HG02588 (cell line): ENCODE data around the gene LARP6.
"Not testable (repeated sequence)": the region's sequence is repeated elsewhere in the genome, so short reads cannot be mapped to it uniquely, and the experiment has no call there.

Source experiments
- ATAC-seq: cut with Tn5 transposase; IDR thresholded peaks from one replicate; pipeline ENCODE4 v1.9.1; 2021; ENCODE audit warnings: mild to moderate bottlenecking, moderate library complexity; ENCODE audit not compliant: unreplicated experiment

Gene LARP6

GRCh38 chr15:70831094-70831911 lies 22.7 kb downstream of the LARP6 start:
- no peak for ATAC-seq

- ATAC-seq, result no peak
These were observed 23.3 kb downstream of the LARP6 start for GRCh38 chr15:70830615-70831014.

GRCh38 chr15:70829371-70830166 lies 24.4 kb downstream of the LARP6 start:
- no peak for ATAC-seq

- no peak for ATAC-seq
These were observed 26.2 kb downstream of the LARP6 start for GRCh38 chr15:70827721-70828120.

- ATAC-seq, result no peak
These were observed 27.3 kb downstream of the LARP6 start for GRCh38 chr15:70826634-70827033.

DNA sequence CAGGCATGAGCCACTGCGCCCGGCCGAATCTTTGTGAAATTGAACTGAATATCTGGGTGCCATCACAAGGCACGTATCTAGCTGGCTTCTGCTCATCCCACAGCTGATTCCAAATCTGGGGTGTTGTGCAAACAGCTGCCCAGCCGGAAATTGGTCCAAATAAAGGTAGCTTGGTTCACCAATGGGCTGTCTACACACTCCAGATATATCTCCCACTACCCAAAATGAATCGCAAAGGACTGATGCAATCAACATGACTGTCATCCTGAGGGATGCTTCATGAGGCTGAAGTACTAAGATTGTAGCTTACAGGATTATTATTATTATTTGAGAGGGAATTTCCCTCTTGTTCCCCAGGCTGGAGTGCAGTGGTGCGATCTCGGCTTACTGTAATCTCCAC lies 28.1 kb downstream of the LARP6 start:
- ATAC-seq, result no peak

- ATAC-seq, result no peak
These were observed 30.8 kb downstream of the LARP6 start for GRCh38 chr15:70823196-70823595.

DNA sequence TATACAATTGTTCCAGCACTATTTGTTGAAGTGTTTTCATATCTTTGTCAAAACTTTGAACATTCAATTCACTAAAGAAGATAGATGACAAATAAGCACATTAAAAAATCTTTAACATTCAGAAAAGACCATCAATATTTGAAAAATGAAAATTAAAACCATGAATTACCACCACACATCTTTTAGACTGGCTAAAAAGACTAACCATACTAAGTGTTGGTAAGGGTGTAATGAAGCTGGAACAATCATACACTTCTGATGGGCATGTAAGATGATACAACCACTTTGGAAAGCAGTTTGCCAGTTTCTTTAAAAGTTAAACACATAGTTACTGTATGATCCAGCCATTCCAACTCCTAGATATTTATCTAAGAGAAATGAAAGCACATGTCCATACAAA lies 33.7 kb downstream of the LARP6 start:
- ATAC-seq, result no peak

GRCh38 chr15:70818580-70818979 lies 35.4 kb downstream of the LARP6 start:
- ATAC-seq, result no peak

- no peak for ATAC-seq
These were observed 36.7 kb downstream of the LARP6 start for GRCh38 chr15:70817266-70817665.

- ATAC-seq, result no peak
These were observed 38.4 kb downstream of the LARP6 start for GRCh38 chr15:70815604-70816003.

- ATAC-seq, result not testable (repeated sequence)
These were observed 38.9 kb downstream of the LARP6 start for GRCh38 chr15:70815011-70815410.

DNA sequence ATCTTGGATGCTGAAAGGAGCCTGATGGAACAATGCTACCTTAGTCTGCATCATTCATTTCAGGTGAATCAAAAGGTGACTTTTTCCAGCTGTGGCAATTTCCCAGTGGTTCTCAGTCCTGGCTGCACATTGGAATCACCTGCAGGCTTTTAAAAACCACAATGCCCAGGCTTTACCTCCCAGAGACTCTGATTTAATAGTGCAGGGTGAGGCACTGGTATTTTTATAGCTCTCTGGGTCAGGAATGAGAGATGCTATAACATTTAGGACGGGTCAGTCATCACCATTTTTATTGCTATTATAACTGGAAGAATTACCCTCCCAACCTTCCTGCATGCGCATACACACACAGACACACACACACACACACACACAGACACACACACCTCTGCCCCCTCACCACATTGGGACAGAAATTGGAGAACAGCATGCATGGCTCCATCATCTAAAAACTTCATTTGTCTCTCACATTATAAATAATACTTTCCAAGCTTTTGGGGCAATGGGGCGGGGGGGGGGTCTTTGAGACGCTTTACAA lies 41.1 kb downstream of the LARP6 start:
- ATAC-seq, result no peak

DNA sequence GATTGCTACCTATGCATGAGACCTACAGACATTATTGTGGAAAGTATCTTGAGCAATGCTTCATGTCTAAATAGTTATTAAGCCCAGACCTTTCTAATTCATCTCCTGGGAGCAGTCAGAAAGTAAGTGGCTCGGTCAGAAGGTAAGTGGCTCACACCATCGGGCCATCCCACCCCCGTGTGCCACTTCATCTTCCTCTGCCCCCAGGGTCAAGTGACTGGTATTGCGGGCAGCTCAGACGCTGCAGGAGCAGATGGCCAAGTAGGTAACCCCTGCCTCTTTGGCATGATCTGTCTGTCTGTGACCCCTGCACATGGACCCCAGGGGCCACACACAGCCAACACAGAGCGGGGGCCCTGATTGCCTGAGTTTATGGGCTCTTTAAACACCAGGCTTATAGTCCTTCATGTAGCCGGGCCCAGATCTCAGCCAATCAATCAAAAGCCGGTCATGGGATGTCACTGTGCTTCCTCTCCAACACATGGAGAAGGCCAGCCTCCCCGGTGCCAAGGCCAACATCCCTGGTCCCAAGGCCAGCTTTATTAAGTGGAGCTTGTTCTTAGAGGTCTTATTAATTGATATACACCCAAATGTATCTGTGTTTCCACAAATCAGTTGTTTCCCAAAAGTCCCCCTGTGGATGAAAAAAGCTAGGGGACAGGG lies 42.9 kb downstream of the LARP6 start:
- no peak for ATAC-seq

DNA sequence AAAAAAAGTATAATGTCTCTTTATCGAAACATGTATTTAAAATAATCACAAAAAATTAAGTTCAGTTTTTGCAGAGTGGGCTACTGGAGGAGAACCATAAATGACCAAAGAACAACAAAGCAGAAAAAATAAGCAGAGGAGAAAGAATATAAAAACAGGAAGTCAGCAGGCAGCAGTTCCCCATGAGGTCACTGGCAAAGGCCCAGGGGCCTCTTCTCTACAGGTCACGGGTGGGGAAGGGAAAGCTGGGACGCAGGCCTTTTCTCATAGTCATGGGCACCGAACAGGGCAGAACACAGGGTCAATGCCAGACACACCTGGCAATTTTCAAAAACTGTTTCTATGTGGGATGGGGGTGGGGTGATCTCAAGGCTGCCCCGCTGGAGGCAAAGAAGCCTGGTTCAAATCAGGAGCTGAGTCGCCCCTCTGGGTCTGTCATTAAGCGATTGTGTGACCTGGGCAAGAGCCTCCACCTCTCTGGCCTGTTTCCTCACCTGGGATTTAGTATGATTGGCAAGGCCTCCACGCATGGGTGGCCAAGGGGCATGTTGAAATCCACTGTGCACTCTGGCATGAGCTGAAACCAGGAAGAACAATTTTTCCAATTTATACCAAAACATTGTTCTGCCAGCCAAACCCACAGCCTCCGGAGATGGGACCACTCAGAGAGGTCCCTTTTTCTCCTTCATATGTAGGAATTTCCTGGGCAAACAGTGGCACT lies 46.8 kb downstream of the LARP6 start:
- ATAC-seq, result no peak

DNA sequence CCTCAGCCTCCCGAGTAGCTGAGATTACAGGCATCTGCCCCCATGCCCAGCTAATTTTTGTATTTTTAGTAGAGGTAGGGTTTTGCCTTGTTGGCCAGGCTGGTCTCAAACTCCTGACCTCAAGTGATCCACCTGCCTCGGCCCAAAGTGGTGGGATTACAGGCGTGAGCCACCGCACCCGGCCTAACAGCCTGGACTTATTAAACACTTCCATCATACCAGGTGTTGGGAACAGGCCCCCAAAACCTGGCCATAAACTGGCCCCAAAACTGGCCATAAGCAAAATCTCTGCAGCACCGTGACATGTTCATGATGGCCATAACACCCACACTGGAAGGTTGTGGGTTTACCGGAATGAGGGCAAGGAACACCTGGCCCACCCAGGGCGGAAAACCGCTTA lies 49.6 kb downstream of the LARP6 start:
- ATAC-seq, result not testable (repeated sequence)

DNA sequence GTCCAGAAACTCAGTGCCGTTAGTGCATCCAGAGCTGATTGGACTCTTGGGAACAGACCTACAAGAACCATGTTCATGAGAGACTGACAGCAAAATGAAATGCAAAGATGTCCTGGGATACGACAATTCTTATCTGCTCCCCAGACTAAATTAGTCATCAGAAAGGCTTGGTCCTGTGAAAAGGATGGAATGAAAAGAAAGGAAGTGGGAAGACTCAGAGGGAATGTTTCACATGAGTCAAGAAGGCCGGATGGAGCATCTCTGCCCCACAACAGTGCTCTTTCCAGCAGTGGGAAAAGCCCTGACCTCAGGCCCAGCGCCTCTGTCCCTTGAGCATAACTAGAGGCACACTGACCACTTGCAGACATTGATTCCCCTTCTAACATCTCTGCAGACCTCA lies 51.3 kb downstream of the LARP6 start:
- no peak for ATAC-seq

- no peak for ATAC-seq
These were observed 52.8 kb downstream of the LARP6 start for GRCh38 chr15:70801109-70801508.

- ATAC-seq, result no peak
These were observed 54.1 kb downstream of the LARP6 start for GRCh38 chr15:70799667-70800450.

- no peak for ATAC-seq
These were observed 56.5 kb downstream of the LARP6 start for GRCh38 chr15:70797464-70797863.
